Islet of Langerhans (tissue), 1 donor: Measurements from ENCODE around the gene MPDZ.

Experiments used
- FAIRE-seq: peaks from one replicate; lab custom pipeline; 2011; peaks lifted over from hg19 to GRCh38; lab: Jason Lieb, UNC

The MPDZ gene

DNA sequence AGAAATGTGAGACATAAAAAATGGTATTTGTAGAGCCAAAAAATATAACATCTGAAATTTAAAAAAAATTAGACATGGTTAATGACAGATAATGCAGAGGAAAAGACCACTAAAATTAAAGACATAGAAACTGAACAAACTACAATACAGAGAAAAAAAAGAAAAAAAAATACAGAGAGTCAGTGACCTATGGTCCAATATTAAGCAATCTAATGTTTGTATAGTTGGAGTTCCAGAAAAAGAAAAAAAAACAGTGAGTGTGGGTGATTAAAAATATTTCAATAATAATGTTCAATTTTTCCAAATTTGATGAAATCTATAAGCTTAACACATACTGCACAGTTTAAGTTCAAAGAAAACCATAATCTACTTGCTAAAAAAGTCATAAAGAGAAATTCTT is 207.6 kb downstream of the MPDZ start:
- no peak for FAIRE-seq

DNA sequence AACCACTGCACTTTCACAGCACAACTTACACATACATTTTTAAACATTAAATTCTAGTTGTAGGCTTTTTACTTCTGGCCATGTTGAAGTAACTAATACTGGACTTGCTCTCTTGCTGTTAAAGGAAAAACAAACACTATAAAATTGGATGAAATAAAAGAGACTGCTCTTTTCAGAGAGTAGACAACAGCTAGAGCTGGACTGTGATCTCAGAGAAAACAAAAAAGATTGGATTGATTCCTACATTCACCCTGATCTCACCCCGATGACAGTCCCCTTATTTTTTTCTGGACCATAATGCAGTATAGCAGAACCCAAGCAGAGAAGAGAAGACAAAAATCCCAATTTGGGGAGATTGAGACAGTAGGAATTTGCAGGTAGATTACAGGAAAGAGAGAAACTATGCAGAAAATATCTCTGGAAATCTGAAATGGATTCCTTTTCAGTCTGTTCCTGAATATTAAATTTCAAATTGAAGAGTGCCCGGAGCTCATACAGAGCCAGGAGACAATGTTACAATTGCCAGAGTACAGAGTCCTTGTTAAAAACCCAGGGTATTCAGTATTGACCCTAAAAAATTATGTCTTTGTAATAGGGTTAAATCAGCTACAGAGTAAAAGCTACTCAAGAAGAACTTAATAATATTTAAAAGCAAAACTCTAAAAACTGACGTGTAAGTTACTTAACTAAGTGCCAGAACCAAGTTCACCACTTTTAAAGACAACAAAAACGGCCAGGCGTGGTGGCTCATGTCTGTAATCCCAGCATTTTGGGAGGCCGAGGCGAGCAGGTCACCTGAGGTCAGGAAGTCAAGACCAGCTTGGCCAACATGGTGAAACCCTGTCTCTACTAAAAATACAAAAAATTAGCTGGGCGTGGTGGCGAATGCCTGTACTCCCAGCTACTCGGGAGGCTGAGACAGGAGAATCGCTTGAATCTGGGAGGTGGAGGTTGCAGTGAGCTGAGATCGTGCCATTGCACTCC is 208.6 kb downstream of the MPDZ start:
- FAIRE-seq = no peak

DNA sequence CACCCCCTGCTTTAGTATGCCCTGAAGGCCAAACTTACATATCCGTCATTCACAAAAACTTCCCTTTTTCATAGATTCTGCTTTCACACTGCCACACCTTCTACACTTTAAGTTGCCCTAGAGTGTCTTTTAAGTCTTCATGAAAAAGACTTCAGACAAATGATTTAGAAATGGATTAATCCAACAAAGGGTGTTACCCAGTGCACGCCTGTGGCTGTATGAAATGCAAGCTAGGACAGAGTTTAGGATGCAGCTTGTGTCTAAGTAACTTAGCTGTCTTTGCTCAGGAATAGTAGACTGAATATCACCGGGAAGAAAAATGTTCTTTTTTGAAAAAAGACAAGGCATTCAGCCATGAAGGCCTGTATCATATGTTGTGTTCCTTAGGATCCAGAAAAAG is 210.0 kb downstream of the MPDZ start:
- no peak for FAIRE-seq

DNA sequence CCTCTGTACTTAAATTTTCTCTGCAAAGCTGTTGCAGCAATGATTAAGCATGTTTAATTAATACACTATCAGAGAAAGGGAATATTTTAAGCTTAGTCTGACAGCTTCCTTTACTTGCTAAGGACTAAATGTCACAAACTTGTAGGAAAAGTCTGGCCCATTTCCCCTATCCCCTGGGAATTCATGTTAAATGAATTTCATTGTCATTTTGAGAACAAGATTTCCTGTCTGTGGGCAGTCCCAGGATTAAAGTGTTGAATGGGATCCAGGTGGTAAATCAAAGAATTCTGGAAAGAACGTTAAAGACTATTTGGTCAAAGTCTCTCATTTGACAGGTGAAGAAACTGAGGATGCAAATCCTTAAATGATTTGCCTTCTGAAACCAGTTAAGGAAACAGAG is 214.8 kb downstream of the MPDZ start:
- FAIRE-seq = no peak

DNA sequence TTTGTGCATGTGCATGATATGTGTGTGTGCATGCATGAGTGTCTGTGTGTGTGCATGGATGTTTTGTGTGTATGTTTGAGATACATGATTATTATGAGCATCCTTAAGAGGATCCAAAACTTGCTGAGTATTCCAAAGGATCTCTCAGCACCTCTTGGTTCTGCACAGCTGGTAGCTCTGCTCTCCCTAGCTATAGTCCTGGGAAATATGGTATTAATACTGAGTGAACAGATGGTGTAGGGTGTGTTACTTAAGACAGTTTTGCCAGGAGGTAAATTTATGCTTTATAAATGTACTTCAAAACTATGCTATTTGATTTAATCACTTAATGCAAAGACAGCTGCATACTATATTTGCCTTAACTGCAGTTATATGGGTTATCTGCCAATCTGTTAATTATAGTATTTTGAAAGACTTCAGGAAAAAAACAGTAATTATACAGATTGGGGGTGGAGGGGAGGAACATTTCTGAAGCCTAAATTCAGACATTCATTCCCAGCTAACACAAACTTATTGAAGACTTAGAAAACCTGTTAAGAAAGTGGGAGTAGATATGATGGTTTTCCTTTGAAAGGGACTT is 215.5 kb downstream of the MPDZ start:
- no peak for FAIRE-seq

GRCh38 chr9:13061390-13061789 is 218.1 kb downstream of the MPDZ start:
- no peak for FAIRE-seq
